HK-2 (cell line): Measurements from ENCODE around the gene SGCA.

Source experiments
- DNase-seq: peaks from one replicate; pipeline ENCODE4 v3.0.0-alpha.2; 2018; ENCODE audit not compliant: unreplicated experiment

Gene SGCA

GRCh38 chr17:50134206-50135110, 31.3 kb upstream of the SGCA start:
- no peak for DNase-seq

GRCh38 chr17:50135316-50136095, 30.3 kb upstream of the SGCA start:
- DNase-seq, result no peak

- no peak for DNase-seq
Observed at GRCh38 chr17:50136096-50136687, 29.6 kb upstream of the SGCA start.

DNA sequence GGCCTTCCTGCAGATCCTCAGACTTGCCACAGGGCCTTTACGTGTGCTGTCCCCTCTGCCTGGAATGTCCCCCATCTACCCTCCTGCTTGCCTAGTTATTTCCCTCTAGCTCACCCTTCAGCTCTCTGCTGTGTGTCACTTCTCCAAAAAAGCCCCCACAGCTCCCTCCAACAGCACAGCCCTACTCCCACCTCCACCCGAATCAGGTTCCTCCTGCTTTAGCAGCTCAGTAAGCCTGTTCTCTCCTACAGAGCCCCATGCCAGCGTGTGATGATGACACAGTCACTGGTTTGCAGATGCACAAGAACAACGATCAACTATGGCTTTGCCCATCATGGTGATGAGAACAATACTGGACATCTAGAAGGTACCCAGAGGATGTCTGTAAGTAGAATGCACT, 28.8 kb upstream of the SGCA start:
- DNase-seq, result no peak

DNA sequence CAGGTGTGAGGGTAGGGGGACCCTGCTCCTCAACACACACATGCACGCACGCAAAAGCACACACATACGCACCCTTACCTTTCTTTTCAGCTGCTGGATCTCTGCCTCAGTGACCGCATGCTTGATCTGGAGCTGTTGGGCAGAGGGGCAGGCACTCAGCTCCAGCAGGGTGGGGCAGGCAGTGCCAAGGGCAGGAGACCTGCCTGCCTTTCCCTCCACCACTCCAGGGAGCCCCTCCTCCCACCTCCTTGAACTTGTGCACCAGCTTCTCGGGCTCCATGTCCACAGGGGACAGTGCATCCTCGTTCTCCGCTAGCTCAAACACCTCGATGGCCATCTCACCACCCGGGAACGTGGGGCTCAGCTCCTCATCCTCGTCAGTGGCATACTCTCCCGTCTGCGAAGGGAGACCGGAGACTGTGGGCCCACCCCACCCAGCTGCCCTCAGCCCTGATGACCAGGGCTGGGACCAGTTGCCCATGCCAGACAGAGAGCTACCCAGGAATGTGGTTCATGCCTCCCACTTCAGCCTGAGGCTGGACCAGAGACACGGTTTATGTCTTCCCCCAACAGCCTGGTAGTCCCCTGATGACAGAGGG, 26.5 kb upstream of the SGCA start:
- DNase-seq, result no peak

DNA sequence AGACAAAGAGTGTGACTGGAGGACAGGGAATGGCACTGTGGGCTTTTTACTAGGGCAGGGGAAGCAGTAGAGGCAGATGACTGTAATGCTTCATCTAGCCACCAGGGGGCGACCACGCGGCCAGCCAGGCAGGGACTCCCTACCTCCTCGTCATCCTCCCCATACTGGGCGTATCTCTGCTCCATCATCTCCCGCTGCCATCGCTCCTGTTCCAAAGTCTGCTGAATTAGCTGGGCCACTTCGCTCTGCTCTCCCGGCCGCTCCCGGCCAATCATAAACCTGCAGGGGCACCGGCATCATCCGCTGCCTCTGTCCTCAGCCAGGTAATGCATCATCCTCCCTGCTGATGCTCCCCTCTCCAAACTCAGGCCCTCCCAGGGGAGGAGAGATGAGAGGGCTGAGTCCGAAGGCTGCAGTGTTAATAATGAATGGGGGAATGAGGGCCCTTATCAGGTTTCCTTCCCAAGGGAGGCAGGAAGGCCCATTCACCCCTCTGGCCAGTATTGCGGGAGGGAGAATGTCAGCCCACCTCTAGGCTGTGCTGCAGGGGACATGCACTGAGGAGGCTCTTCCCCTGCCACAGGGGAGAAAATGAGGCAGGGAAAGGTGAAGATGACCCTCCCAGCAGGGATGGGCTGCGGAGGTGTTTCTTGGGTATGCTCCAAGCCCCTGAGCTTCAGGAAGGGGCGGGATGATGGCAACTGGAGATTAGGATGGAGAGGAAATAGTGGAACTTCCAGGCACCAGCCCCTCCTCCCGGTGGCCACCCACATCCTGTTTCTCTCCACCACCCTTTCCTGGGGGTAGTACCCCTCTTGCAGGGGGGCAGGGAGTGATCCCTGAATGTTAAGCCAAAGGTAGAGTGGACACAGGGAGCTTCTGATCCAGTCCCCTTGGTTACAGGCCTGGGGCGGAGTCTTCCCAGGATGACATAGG, 25.6 kb upstream of the SGCA start:
- DNase-seq, result peak; percentile 75

DNA sequence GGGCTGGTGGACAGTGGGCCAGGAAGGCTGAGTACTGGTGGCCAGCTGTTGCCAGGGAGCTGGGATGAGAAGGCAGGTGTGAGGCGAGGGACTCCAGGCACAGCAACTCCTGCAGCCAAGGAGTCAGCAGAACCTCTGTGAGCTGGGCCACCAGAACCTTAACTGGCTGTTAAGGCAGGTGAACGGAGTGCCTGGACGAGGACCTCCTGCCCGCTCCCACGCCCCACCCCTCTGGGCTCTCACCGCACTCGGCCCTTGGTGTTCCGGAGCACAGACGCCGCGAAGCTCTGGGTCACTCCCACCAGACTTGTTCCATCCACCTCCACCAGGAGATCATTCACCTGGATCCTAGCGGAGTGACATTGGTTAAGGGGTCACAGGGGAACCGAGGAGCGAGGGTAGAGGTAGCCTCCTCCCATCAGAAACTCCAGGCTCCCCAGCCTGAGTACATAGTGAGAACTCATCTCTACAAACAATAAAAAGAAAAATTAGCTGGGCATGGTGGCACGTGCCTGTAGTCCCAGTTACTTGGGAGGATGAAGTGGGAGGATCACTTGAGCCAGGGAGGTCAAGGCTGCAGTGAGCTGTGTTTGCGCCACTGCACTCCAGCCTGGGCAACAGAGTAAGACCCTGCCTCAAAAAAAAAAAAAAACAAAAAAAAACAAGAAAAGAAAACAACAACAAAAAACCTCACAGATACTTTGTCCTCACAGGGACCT, 24.6 kb upstream of the SGCA start:
- no peak for DNase-seq

DNA sequence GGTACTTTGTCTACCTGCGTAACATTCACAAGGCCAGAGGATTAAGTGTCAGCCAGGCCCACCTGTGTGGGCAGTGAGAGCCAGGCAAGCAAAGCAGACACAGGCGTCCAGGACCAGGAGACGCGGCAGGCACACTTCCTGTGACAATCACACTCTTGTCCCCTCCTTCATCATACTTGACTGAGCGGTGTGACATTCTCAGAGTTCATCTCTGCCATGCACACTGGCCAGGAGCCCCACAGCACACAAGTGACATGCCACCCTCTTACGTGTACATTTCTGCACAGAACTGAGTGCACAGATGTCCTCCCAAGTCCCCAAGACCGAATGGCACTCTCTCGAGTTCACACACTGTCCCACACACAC, 24.1 kb upstream of the SGCA start:
- no peak for DNase-seq

DNA sequence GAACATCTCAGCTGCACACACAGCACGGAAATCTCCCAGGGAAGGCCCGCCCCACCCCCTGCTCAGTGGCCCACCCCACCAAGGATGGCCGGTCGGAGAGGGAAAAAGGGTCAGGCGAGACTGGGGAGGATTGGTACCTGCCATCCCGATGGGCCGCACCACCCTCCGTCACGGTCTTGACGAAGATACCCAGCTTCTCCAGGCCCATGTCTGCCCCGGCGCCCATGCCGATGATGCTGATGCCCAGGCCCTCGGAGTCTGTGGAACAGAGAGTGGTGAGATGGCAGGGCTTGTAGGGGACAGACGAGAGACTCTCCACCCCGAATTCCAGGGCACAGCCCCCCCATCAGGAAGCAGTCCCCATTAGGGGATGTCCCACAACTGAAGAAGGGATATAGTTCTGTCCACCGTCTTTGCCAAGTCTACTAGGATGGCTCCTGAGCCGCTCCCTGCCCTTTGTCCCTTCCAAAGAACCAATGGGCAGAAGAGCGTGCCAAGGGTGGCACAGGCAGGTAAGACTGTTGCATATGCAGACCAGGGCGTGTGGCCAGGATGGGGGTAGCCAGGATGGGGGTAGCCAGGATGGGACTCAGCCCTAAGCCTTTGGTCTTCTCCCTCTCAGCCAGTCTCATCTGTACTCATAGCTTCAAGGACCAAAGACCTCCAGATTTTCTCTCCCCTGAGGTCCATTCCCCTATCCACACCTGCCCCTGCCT, 22.2 kb upstream of the SGCA start:
- DNase-seq, result no peak

GRCh38 chr17:50144355-50144754, 21.4 kb upstream of the SGCA start:
- no peak for DNase-seq

DNA sequence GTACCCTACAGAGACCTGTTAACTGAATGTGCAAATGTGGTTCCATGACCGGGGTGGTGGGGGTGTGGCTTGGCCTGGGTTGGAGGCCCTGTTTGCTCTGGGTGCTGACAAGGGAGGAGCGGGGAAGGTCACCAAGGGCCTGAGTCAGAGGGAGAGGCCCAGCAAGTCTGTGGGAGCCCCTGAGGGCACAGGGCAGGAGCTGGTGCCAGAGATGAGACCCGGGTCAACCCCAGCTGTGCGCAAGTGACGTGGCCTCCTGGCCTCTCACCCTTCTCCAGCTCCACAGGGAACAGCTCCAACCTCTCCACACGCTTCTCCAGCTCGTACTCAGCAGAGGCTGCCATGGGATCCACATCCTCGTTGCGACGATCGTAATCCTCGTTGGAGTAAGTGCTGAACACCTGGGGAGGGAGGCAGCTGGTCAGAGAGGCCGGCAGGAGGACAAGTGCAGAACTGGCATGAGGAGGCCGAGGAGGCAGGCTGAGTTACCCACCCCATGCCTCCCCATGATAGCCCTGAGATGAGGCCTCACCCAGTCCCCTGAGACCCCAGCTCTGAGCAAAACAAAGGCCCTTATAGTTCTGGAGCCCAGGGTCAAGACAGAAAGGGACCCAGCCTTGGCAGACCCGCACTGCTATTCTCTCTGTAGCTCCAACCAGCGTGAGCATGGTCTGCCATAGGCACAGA, 20.8 kb upstream of the SGCA start:
- DNase-seq, result no peak

DNA sequence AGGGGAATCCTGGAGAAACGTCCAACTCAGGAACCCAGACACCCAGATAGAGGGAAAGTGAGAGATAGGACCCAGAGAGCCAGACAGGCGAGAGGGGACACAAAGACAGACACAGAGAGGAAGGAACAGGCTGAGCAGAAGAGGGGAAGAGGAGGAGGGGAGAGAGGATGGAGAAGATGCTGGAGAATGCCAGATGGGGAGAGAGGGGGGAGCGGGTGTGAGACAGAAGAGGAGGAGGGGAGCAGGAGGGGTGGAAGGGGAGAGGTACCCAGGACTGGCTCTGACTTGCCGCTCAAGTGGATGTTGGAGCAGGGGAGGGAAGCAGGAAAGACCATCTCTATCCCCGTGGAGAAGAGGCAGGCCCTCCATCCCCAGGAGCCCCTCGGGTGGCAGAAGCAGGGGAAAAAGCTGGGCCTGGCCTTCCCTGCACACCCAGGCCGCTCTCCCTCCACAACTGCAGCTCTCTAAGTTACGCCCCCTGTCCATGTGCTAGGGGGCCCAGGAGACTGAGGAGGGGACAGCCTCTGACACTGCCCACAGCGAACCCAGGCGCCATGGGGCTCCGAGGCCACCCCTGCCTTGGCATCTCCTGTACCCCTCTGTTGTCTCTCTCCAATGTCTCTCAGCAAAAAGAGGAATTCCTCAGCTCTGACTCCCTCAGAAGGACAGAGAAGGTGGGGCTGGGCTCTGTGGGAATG, 20.1 kb upstream of the SGCA start:
- no peak for DNase-seq

GRCh38 chr17:50146230-50146926, 19.4 kb upstream of the SGCA start:
- no peak for DNase-seq

DNA sequence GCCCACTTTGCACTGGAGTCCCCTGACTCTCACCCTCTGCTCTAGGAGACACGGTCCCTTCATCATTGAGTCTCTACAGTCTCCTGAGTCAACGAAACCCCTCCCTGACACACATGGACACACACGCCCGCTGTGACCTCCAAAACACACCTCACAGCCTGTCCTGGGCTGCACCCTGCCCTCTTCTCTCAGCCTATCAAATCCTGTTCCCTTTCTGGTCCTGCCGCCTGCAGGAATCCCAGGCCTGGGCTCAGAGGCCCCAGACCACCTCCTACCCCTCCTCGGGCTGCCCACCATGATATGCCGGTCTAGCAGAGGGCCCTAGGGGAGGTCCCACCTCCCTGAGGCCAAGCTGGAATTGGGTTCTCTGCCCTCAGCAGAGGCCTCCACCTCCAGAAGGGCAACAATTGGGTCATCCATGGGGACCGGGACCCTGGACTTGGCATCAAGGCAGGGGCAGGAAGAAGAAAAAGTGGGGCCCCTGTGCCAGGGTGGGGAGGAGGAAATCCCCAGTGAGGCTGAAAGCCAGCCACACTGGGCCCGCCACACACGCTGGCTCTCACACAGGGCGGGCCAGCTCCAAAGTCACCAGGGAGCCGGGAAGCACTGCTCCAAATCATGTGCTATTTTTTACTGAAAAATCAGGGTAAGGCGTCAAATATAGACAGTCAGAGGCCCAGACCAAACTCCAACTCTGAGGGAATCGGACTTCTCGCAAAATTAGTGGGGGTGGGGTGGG, 18.7 kb upstream of the SGCA start:
- DNase-seq, result no peak

DNA sequence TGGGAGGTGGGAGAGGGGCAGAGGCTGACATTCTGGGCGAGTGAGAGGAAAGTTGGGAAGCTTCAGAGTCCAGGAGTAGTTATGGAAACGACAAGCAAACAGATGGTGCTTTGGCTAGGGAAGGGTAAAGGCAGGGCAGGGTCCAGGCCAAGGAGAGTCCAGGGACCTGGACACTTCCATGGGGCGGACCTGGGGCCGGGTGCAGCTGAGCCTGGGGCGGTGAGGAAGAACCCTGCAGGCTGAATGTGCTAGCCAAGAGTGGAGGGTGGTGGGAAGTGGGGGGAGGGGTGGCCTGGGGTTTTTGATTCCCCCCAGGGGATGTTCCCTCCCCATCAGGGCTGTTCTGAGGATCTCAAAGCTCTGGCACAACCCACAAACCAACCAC, 18.0 kb upstream of the SGCA start:
- no peak for DNase-seq

DNA sequence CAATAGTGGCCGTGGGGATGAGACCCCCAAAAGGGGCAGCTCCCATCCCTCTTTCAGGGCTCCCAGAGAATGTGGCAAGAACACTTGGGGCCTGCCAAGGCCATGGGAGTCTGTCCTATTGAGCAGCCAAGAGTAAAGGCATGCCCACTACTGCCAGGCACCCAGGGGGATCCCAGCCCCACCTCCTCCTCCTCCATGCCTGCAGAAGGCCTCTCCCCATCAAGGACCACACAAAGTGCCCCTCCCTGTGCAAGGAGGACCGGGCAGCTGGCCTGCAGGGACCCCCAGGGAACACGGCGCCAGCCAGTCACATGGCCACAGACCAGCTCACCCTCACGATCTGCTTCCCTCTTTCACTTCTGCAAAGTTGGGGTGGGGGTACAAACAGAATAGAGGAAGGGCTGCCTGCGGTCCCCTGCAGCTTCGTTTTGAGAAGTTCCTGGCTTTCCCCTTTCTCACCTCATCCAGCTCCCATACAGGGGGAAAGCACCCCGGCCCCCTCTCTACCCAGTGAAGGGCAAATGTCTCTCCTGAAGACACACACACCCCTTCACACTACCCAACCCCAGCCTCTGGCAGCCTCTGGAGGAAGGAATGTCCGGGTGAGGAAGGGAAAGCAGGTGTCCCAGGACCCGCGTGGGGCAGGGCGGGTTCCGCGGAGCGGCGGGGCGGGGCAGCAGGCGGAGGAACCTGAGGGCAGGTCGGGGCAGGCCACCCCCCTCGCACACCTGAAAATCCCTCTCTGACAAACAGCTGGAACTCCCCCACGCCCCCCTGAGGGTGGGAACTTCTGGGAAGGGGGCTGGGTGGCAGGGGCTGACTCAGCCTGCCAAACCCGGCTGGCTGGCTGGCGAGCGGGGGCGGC, 17.3 kb upstream of the SGCA start:
- DNase-seq, result peak; percentile 56

GRCh38 chr17:50149091-50149416, 16.8 kb upstream of the SGCA start:
- no peak for DNase-seq
